Measurements from ENCODE around the gene ADGRF3. TPM values are rescaled to one million over a fixed set of nuclear protein-coding genes. Genes with fewer than 3 reads are reported as not detected.

ADGRF3 gene
- total RNA-seq, 1 experiment from 2014 or later = not detected

DNA sequence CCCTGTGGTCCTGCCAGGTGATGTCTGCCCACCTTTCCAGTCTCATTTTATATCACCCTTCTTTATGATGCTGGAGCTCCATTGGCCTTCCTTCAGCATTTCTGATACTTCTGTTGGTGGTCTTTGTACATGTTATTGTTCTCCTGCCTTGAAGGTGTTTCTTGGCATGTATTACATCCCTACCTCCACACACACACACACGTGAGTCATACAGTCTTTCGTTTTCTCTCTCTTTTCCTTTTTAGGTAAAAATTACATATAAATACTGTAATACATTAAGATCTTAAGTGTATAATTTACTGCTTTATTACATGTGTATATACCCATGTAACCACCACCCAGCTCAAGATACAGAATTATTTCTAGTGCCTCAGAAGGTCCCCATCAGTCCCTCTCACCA is 10.2 kb upstream of the ADGRF3 start:
- Histone ChIP-seq H3K4me3 (replicated peaks in 1 of 2; ENCODE audit: low read depth in 1 of 2, low read length in 2 of 2) (no peak overlapping the region), H3K9me3 (ENCODE audit: control insufficient read depth in 1 of 2, insufficient read depth in 1 of 2, low read depth in 1 of 2, low read length in 2 of 2) (no peaks in the 10 kb centered on the region), H3K4me2 (ENCODE audit: low read length) (peak overlapping the region; percentile 71), H3K79me2 (ENCODE audit: insufficient read depth, low read length) (peaks cover 100% of the 10 kb centered on the region), H3K27me3 (ENCODE audit: insufficient read depth, low read length) (no peaks in the 10 kb centered on the region), H2AFZ (ENCODE audit: low read depth, low read length, poor library complexity, severe bottlenecking) (no peak overlapping the region), H4K20me1 (ENCODE audit: insufficient read depth) (peaks cover 8% of the 10 kb centered on the region; the same call in 1 of the 2 replicates), H3K9ac (ENCODE audit: low read length) (no peak overlapping the region), H3K9me2 (ENCODE audit: insufficient read depth) (no peaks in the 10 kb centered on the region), H3K4me1 (ENCODE audit: control insufficient read depth in 1 of 2, insufficient read depth in 2 of 2, low read length in 2 of 2) (peaks cover 31 to 63% of the 10 kb centered on the region in 2 experiments), H3K27ac (ENCODE audit: low read depth, low read length) (no peak overlapping the region), H3K36me3 (ENCODE audit: control insufficient read depth in 1 of 2, insufficient read depth in 2 of 2, low read length in 2 of 2) (no peaks in the 10 kb centered on the region)
- no TSS peak for BruUV-seq (replicated peaks)
- ChIA-PET POLR2A (interaction anchor here (4.1 kb wide), 1 partner anchor 11 kb away, joined by 30 read pairs; the partner anchor contains the start of genes ADGRF3 and SELENOI), RAD21 (ENCODE audit: low non-redundant PET in 1 of 2, low total read pairs in 2 of 2, uncharacterized antibody in 2 of 2, unreplicated experiment in 2 of 2) (no interaction called here), CTCF (no interaction called here)
- ATAC-seq (no peak), DNase-seq (ENCODE audit: low read depth, low spot score) (no peak)
- intact Hi-C loops (cut with micrococcal nuclease) = no loop called here
- TF ChIP-seq CEBPB (IDR thresholded peaks at IDR 0.05; ENCODE audit: low read depth) (no peak), ZFX (IDR thresholded peaks at IDR 0.05) (no peak), TCF7L2 (IDR thresholded peaks at IDR 0.05; ENCODE audit: borderline replicate concordance, extremely low read depth, insufficient read depth, insufficient read length) (no peak), JUND (IDR thresholded peaks at IDR 0.05) (no peak), SIN3A (IDR thresholded peaks at IDR 0.05; ENCODE audit: low read depth) (no peak), POLR2AphosphoS5 (IDR thresholded peaks at IDR 0.05; ENCODE audit: low read depth, low read length) (no peak), SRF (IDR thresholded peaks at IDR 0.05; ENCODE audit: low read depth) (no peak), EZH2 (IDR thresholded peaks at IDR 0.05) (no peak), FOSL1 (IDR thresholded peaks at IDR 0.05; ENCODE audit: low read depth) (no peak), EZH2phosphoT487 (IDR thresholded peaks at IDR 0.05; ENCODE audit: borderline replicate concordance) (no peak), SP1 (IDR thresholded peaks at IDR 0.05; ENCODE audit: low read depth) (no peak), EGR1 (IDR thresholded peaks at IDR 0.05; ENCODE audit: low read depth) (no peak), YY1 (IDR thresholded peaks at IDR 0.05; ENCODE audit: extremely low read depth, insufficient replicate concordance, low read depth, low read length) (no peak), POLR2A (IDR thresholded peaks at IDR 0.05; ENCODE audit: borderline replicate concordance, extremely low read depth, insufficient read depth, insufficient read length) (no peak), ELF1 (IDR thresholded peaks at IDR 0.05; ENCODE audit: borderline replicate concordance, low read depth) (no peak)
- TF ChIP-seq, protein P1, sequence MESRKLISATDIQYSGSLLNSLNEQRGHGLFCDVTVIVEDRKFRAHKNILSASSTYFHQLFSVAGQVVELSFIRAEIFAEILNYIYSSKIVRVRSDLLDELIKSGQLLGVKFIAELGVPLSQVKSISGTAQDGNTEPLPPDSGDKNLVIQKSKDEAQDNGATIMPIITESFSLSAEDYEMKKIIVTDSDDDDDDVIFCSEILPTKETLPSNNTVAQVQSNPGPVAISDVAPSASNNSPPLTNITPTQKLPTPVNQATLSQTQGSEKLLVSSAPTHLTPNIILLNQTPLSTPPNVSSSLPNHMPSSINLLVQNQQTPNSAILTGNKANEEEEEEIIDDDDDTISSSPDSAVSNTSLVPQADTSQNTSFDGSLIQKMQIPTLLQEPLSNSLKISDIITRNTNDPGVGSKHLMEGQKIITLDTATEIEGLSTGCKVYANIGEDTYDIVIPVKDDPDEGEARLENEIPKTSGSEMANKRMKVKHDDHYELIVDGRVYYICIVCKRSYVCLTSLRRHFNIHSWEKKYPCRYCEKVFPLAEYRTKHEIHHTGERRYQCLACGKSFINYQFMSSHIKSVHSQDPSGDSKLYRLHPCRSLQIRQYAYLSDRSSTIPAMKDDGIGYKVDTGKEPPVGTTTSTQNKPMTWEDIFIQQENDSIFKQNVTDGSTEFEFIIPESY (IDR thresholded peaks at IDR 0.05; ENCODE audit: extremely low read depth, insufficient replicate concordance, low read length) = no peak
- TF ChIP-seq, protein P2, sequence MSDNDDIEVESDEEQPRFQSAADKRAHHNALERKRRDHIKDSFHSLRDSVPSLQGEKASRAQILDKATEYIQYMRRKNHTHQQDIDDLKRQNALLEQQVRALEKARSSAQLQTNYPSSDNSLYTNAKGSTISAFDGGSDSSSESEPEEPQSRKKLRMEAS (IDR thresholded peaks at IDR 0.05) = no peak
- TF ChIP-seq, protein P3, sequence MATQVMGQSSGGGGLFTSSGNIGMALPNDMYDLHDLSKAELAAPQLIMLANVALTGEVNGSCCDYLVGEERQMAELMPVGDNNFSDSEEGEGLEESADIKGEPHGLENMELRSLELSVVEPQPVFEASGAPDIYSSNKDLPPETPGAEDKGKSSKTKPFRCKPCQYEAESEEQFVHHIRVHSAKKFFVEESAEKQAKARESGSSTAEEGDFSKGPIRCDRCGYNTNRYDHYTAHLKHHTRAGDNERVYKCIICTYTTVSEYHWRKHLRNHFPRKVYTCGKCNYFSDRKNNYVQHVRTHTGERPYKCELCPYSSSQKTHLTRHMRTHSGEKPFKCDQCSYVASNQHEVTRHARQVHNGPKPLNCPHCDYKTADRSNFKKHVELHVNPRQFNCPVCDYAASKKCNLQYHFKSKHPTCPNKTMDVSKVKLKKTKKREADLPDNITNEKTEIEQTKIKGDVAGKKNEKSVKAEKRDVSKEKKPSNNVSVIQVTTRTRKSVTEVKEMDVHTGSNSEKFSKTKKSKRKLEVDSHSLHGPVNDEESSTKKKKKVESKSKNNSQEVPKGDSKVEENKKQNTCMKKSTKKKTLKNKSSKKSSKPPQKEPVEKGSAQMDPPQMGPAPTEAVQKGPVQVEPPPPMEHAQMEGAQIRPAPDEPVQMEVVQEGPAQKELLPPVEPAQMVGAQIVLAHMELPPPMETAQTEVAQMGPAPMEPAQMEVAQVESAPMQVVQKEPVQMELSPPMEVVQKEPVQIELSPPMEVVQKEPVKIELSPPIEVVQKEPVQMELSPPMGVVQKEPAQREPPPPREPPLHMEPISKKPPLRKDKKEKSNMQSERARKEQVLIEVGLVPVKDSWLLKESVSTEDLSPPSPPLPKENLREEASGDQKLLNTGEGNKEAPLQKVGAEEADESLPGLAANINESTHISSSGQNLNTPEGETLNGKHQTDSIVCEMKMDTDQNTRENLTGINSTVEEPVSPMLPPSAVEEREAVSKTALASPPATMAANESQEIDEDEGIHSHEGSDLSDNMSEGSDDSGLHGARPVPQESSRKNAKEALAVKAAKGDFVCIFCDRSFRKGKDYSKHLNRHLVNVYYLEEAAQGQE (IDR thresholded peaks at IDR 0.05; ENCODE audit: low read depth) = no peak
- TF ChIP-seq, protein P4, sequence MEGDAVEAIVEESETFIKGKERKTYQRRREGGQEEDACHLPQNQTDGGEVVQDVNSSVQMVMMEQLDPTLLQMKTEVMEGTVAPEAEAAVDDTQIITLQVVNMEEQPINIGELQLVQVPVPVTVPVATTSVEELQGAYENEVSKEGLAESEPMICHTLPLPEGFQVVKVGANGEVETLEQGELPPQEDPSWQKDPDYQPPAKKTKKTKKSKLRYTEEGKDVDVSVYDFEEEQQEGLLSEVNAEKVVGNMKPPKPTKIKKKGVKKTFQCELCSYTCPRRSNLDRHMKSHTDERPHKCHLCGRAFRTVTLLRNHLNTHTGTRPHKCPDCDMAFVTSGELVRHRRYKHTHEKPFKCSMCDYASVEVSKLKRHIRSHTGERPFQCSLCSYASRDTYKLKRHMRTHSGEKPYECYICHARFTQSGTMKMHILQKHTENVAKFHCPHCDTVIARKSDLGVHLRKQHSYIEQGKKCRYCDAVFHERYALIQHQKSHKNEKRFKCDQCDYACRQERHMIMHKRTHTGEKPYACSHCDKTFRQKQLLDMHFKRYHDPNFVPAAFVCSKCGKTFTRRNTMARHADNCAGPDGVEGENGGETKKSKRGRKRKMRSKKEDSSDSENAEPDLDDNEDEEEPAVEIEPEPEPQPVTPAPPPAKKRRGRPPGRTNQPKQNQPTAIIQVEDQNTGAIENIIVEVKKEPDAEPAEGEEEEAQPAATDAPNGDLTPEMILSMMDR (IDR thresholded peaks at IDR 0.05 in 2 of 3, conservative IDR thresholded peaks at IDR 0.05 in 1 of 3; ENCODE audit: borderline replicate concordance in 1 of 3, insufficient read depth in 1 of 3, low read depth in 2 of 3, low read length in 2 of 3) = no peak
